Measurements from ENCODE around the gene GTF2F1.
"Not testable (repeated sequence)": the region's sequence is repeated elsewhere in the genome, so short reads cannot be mapped to it uniquely, and the experiment has no call there.

Gene GTF2F1

GRCh38 chr19:6355321-6356040 lies 37.5 kb downstream of the GTF2F1 start:
- DNase-seq (ENCODE audit: low spot score) = not testable (repeated sequence)

GRCh38 chr19:6354098-6354674 lies 38.8 kb downstream of the GTF2F1 start:
- DNase-seq (ENCODE audit: low spot score) = no peak

GRCh38 chr19:6352381-6353165 lies 40.4 kb downstream of the GTF2F1 start:
- DNase-seq (ENCODE audit: low spot score) = no peak

GRCh38 chr19:6350688-6351087 lies 42.3 kb downstream of the GTF2F1 start:
- DNase-seq (ENCODE audit: low spot score) = no peak

- DNase-seq (ENCODE audit: low spot score) = not testable (repeated sequence)
Measured at GRCh38 chr19:6349271-6349670, 43.7 kb downstream of the GTF2F1 start.

GRCh38 chr19:6343462-6343861 lies 49.5 kb downstream of the GTF2F1 start:
- no peak for DNase-seq (ENCODE audit: low spot score)

GRCh38 chr19:6340493-6341201 lies 52.3 kb downstream of the GTF2F1 start:
- no peak for DNase-seq (ENCODE audit: low spot score)

GRCh38 chr19:6334490-6335285 lies 58.3 kb downstream of the GTF2F1 start:
- no peak for DNase-seq (ENCODE audit: low spot score)

GRCh38 chr19:6333439-6333838 lies 59.5 kb downstream of the GTF2F1 start, which contains the start of gene ACER1:
Gene ACER1 (minus strand): TSS chr19:6333612. CDS start chr19:6333551, 61 bp downstream.
- DNase-seq (ENCODE audit: low spot score) = no peak

Measured in germinal center (tissue), 1 donor.